Heart left ventricle (tissue), 13 donors: ENCODE data around the gene NPAS2.

Experiments used
- CTCF ChIP-seq, 12 donors: fragments of 200-600 bp; sonication (generic) in 4 of 12; IDR thresholded peaks; one replicate each; pipeline versions ENCODE4 v1.5.0 to v1.8.0; 2018 to 2022; ENCODE audit warnings: antibody characterized with exemption in 12 of 12, mild to moderate bottlenecking in 5 of 12
- POLR2A ChIP-seq, 2 donors: fragments of 450-650 bp; IDR thresholded peaks; one replicate each; pipeline ENCODE4 v1.6.1; 2017; ENCODE audit warnings: antibody characterized with exemption in 2 of 2, mild to moderate bottlenecking in 2 of 2, moderate library complexity in 2 of 2
- donor health status: ischemic (EF 13 %, LVEDD 7.1; RV severe dilation, severe dysfunction).
- donor health status: DM: no; HTN: yes; CAD: no.
- donor health status: DM: no; HTN: no; CAD: no.
- donor health status: ischemic (EF 25% LVEDD 6.9; RV normal size, moderate dysfunction).
- donor health status: ischemic (EF 25% LVEDD 5.7; RV mildly dilated, moderate dysfunction).
- donor health status: ischemic (EF 35%, LVEDD 5.7; RV mildly dilated, moderate dysfunction).
- donor health status: nonischemic (EF 11% LVEDD 7.7; RV severe dilation, severe dysfunction).
- donor health status: DM: yes; HTN: yes; CAD: no.
- donor health status: PGD.
- donor health status: ischemic (EF 29% LVEDD 5.4; RV normal size, mild dysfunction).
- donor health status: nonischemic (EF 23%, LVEDD 6.1; RV moderate dilation, normal function).

- no peak for TF ChIP-seq CTCF (IDR thresholded peaks at IDR 0.05)
- no peak for TF ChIP-seq POLR2A (IDR thresholded peaks at IDR 0.05)
Measured at GRCh38 chr2:100783987-100784386, 36.0 kb upstream of the NPAS2 start.
